Gastroesophageal sphincter (tissue), 4 donors: ENCODE measurements around the gene RNASE11. TPM values are rescaled to one million over a fixed set of nuclear protein-coding genes. Genes with fewer than 3 reads are reported as not detected.
A peak's percentile ranks its signal among the peaks of the same experiment; 100 is the strongest.

ENCODE experiments used
- ATAC-seq: fragments of 150-250 bp; one replicate; pipeline ENCODE4 v1.9.1; 2016; ENCODE audit warnings: mild to moderate bottlenecking, moderate library complexity
- H3K27ac ChIP-seq, 4 donors: fragments of 200-600 bp; sonication (generic) in 3 of 4; 1 replicate in 3 of 4; 2 replicates in 1 of 4; pipeline ENCODE4 v1.5.1; 2016 to 2019
- H3K27me3 ChIP-seq: fragments of 200-600 bp; sonication (generic); one replicate; pipeline ENCODE4 v1.5.1; 2019
- H3K36me3 ChIP-seq, 2 donors: fragments of 200-600 bp; sonication (generic); one replicate each; pipeline ENCODE4 v1.5.1; 2019; ENCODE audit warnings: control low read depth in 1 of 2
- H3K4me1 ChIP-seq, 3 donors: fragments of 200-600 bp; sonication (generic); 1 replicate in 2 of 3; 2 replicates in 1 of 3; pipeline ENCODE4 v1.5.1; 2016 to 2019; ENCODE audit warnings: control low read depth in 2 of 3
- H3K4me3 ChIP-seq, 2 donors: fragments of 200-600 bp; sonication (generic); one replicate each; pipeline ENCODE4 v1.5.1; 2019; ENCODE audit warnings: mild to moderate bottlenecking in 1 of 2, moderate library complexity in 1 of 2
- H3K9me3 ChIP-seq, 3 donors: fragments of 200-600 bp; sonication (generic); one replicate each; pipeline ENCODE4 v1.5.1; 2017 to 2019; ENCODE audit warnings: control low read depth in 2 of 3
- CTCF ChIP-seq, 4 experiments: fragments of 200-600 bp in 2 of 4; fragments of 450-650 bp in 2 of 4; sonication (generic) in 1 of 4; IDR thresholded peaks; one replicate each; pipeline ENCODE4 v1.5.1; 2017 to 2019; ENCODE audit warnings: antibody characterized with exemption in 4 of 4, mild to moderate bottlenecking in 2 of 4, moderate library complexity in 2 of 4
- EP300 ChIP-seq: sonication (generic); formaldehyde crosslinking; IDR thresholded peaks from one replicate; pipeline ENCODE4 v1.6.1; 2017; ENCODE audit warnings: antibody characterized with exemption, mild to moderate bottlenecking
- POLR2A ChIP-seq, 2 donors: fragments of 450-650 bp; IDR thresholded peaks; one replicate each; pipeline ENCODE4 v1.6.1; 2017; ENCODE audit warnings: antibody characterized with exemption in 2 of 2, mild to moderate bottlenecking in 2 of 2, moderate library complexity in 1 of 2
- POLR2AphosphoS5 ChIP-seq: sonication (generic); formaldehyde crosslinking; IDR thresholded peaks from one replicate; pipeline ENCODE4 v1.6.1; 2017; ENCODE audit warnings: antibody characterized with exemption
- WGBS, 2 donors: methylation state at CpG; one replicate each; pipeline ENCODE4 v1.1.5; 2018; ENCODE audit warnings: low coverage in 1 of 2; 5-methylcytosine and 5-hydroxymethylcytosine counted together
- total RNA-seq, 4 donors: library from RNA; depleted of rRNA; stranded (reverse); fragments of >200 nt; gene quantifications; one replicate each; pipeline ENCODE4 v1.1.0, GENCODE V29; 2016

Gene RNASE11
- total RNA-seq, 4 donors from 2014 or later, result not detected

GRCh38 chr14:20631023-20631879 is 43.5 kb upstream of the RNASE11 start:
- H3K27me3 ChIP-seq, result peaks cover 44% of the 10 kb centered on the region
- H3K4me3 ChIP-seq, result peak overlapping the region; percentile 10 to 44
- TF ChIP-seq POLR2AphosphoS5 (no peak), CTCF (IDR thresholded peaks at IDR 0.05) (no peak), POLR2A (IDR thresholded peaks at IDR 0.05) (no peak), EP300 (no peak)
- no peak for ATAC-seq
- H3K27ac ChIP-seq, result peak overlapping the region in 1 of 4 donors; percentile 2
- no peaks in the 10 kb centered on the region for H3K36me3 ChIP-seq
- peaks cover 0 to 48% (median 13%) of the 10 kb centered on the region in 3 donors for H3K4me1 ChIP-seq
- no peaks in the 10 kb centered on the region for H3K9me3 ChIP-seq
- WGBS, 2 donors, result 1 to 3% methylated on average over 14 to 17 of the region's 19 CpGs

GRCh38 chr14:20630340-20631022 is 42.7 kb upstream of the RNASE11 start:
- peaks cover 0 to 56% (median 13%) of the 10 kb centered on the region in 3 donors for H3K4me1 ChIP-seq
- H3K36me3 ChIP-seq, result no peaks in the 10 kb centered on the region
- peak overlapping the region in 1 of 4 donors; percentile 2 for H3K27ac ChIP-seq
- ATAC-seq, result no peak
- peak overlapping the region in 1 of 2 donors; percentile 44 for H3K4me3 ChIP-seq
- TF ChIP-seq POLR2AphosphoS5, result no peak
- no peak for TF ChIP-seq EP300
- no peak for TF ChIP-seq POLR2A (IDR thresholded peaks at IDR 0.05)
- TF ChIP-seq CTCF (IDR thresholded peaks at IDR 0.05), result no peak
- no peaks in the 10 kb centered on the region for H3K9me3 ChIP-seq
- 3 to 5% methylated on average over 20 of the region's 23 CpGs for WGBS, 2 donors
- peaks cover 38% of the 10 kb centered on the region for H3K27me3 ChIP-seq

GRCh38 chr14:20628063-20628854 is 40.5 kb upstream of the RNASE11 start:
- Histone ChIP-seq H3K9me3 (peaks cover 0 to 10% (median 0%) of the 10 kb centered on the region in 3 donors), H3K27me3 (peaks cover 34% of the 10 kb centered on the region), H3K4me1 (peaks cover 0 to 64% (median 13%) of the 10 kb centered on the region in 3 donors), H3K36me3 (no peaks in the 10 kb centered on the region), H3K4me3 (no peak overlapping the region), H3K27ac (no peak overlapping the region)
- no peak for ATAC-seq
- TF ChIP-seq POLR2AphosphoS5 (no peak), CTCF (IDR thresholded peaks at IDR 0.05) (no peak), POLR2A (IDR thresholded peaks at IDR 0.05) (no peak), EP300 (no peak)
- 39 to 48% methylated on average over 10 of the region's 10 CpGs for WGBS, 2 donors

GRCh38 chr14:20627346-20628027 is 39.7 kb upstream of the RNASE11 start:
- H3K4me3 ChIP-seq, result no peak overlapping the region
- ATAC-seq, result no peak
- peaks cover 0 to 64% (median 11%) of the 10 kb centered on the region in 3 donors for H3K4me1 ChIP-seq
- H3K27ac ChIP-seq, result no peak overlapping the region
- H3K27me3 ChIP-seq, result peaks cover 39% of the 10 kb centered on the region
- no peaks in the 10 kb centered on the region for H3K36me3 ChIP-seq
- TF ChIP-seq CTCF (IDR thresholded peaks at IDR 0.05), result no peak
- TF ChIP-seq POLR2A (IDR thresholded peaks at IDR 0.05), result no peak
- TF ChIP-seq POLR2AphosphoS5, result no peak
- no peak for TF ChIP-seq EP300
- H3K9me3 ChIP-seq, result peaks cover 0 to 10% (median 0%) of the 10 kb centered on the region in 3 donors
- 55 to 59% methylated on average over 5 of the region's 5 CpGs for WGBS, 2 donors
